ENCODE measurements around the gene EFNA4. TPM values are rescaled to one million over a fixed set of nuclear protein-coding genes. Genes with fewer than 3 reads are reported as not detected.
A peak's percentile ranks its signal among the peaks of the same experiment; 100 is the strongest.

EFNA4 gene
- total and polyA plus RNA-seq, 3 experiments from 2014 or later, result 3.0 to 3.7 (median 3.4) TPM

DNA sequence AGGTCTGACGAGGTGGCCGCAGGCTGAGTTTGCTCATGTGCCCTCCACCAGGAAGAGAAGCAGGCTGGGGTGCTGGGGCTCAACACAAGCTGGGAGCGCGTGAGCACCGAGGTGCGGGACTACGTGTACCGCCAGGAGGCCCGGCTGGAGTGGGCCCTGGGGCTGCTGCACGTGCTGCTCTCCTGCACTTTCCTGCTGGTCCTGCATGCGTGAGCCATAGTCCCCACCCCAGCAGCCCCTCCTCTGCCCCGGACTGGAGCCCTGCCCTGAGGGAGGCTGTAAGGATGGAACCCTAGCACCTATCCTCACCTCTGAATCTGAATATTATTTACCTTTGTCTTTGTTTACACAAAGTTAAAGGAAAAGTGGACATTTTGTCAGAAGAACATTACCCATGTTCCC is 20.2 kb upstream of the EFNA4 start:
- H3K27me3 Mint-ChIP-seq, result peaks cover 3 to 16% of the 10 kb centered on the region in 2 donors
- Histone ChIP-seq H3K4me1 (ENCODE audit: insufficient read depth, low read length) (no peaks in the 10 kb centered on the region), H3K36me3 (ENCODE audit: insufficient read depth, low read length) (no peaks in the 10 kb centered on the region), H3K4me3 (ENCODE audit: low read length) (no peak overlapping the region), H3K27me3 (ENCODE audit: insufficient read depth, low read length, poor library complexity, severe bottlenecking) (no peaks in the 10 kb centered on the region), H3K27ac (ENCODE audit: low read depth, low read length) (no peak overlapping the region), H3K9me3 (ENCODE audit: low read length) (no peaks in the 10 kb centered on the region)
- H3K4me1 Mint-ChIP-seq, result peaks cover 0 to 5% (median 0%) of the 10 kb centered on the region in 3 donors
- POLR2A ChIA-PET, result no interaction called here
- H3K27ac Mint-ChIP-seq, result no peak overlapping the region
- DNase-seq, result no peak
- H3K4me3 Mint-ChIP-seq, result no peak overlapping the region
- H3K9me3 Mint-ChIP-seq, result no peaks in the 10 kb centered on the region
- no peaks in the 10 kb centered on the region for H3K36me3 Mint-ChIP-seq
- CTCF ChIA-PET, result interaction anchor here (0.8 to 10.2 kb wide), 13 partner anchors 10 to 484 kb away, joined by 3 to 172 read pairs (median 7); partner anchors contain the start of genes DCST1, DCST2, EFNA4 and FLAD1

DNA sequence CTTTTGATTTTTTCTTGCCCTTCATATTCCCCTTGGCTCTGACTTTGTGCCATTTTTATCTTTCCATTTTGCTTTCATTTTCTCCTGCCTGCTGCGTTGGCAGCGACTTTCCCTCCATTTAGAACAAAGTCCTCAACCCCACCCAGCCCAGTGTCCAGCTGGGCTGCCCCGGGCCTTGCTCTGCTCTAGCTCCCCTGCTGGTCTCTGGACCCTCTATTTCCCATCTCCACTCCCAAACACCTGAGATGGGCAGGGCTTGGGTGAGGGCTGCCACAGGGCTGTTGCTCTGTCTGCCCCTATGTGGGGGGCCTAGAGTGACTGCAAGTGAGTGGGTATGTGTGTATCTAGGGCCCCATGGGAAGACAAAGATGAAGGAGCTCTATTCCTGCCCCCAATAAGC is 19.7 kb upstream of the EFNA4 start:
- CTCF ChIA-PET, result interaction anchor here (0.7 to 10.2 kb wide), 20 partner anchors 11 to 484 kb away, joined by 3 to 172 read pairs (median 5); partner anchors contain the start of genes DCST1, DCST2, EFNA4 and FLAD1
- no peak overlapping the region for H3K27ac Mint-ChIP-seq

DNA sequence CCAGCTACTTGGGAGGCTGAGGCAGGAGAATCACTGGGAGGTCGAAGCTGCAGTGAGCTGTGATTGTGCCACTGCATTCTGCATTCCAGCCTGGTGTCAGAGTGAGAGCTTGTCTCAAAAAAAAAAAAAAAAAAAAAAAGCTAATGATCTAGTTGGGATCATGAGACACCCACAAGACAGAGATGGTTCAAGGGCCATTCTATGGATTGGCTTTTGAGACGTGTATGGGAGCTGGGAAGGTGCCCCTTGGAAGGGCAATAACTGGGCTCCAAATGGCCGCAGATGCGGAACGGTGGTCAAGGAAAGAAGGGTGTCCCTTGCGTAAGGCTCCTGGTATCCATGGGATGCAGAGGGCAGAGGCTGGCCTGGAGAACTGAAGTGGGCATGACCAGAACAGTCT is 19.2 kb upstream of the EFNA4 start:
- Histone ChIP-seq H3K27me3 (ENCODE audit: insufficient read depth, low read length, poor library complexity, severe bottlenecking) (no peaks in the 10 kb centered on the region), H3K4me3 (ENCODE audit: low read length) (no peak overlapping the region), H3K27ac (ENCODE audit: low read depth, low read length) (no peak overlapping the region), H3K9me3 (ENCODE audit: low read length) (no peaks in the 10 kb centered on the region), H3K36me3 (ENCODE audit: insufficient read depth, low read length) (no peaks in the 10 kb centered on the region), H3K4me1 (ENCODE audit: insufficient read depth, low read length) (no peaks in the 10 kb centered on the region)
- ChIA-PET POLR2A (interaction anchor here (0.6 to 1.3 kb wide), 2 partner anchors 33 to 41 kb away, joined by 5 to 6 read pairs; no protein-coding TSS in a partner anchor), CTCF (interaction anchor here (0.7 to 10.2 kb wide), 23 partner anchors 11 to 485 kb away, joined by 3 to 172 read pairs (median 5); partner anchors contain the start of genes DCST1, DCST2, EFNA4 and FLAD1)
- H3K27ac Mint-ChIP-seq, result no peak overlapping the region
- no peak overlapping the region for H3K4me3 Mint-ChIP-seq
- no peak for DNase-seq
- no peaks in the 10 kb centered on the region for H3K9me3 Mint-ChIP-seq
- H3K4me1 Mint-ChIP-seq, result peaks cover 0 to 5% (median 0%) of the 10 kb centered on the region in 3 donors
- H3K27me3 Mint-ChIP-seq, result peaks cover 3 to 5% of the 10 kb centered on the region in 2 donors
- no peaks in the 10 kb centered on the region for H3K36me3 Mint-ChIP-seq

More for the DNA sequence above, 19.7 kb upstream of the EFNA4 start:
- no peaks in the 10 kb centered on the region for H3K27me3 ChIP-seq (ENCODE audit: insufficient read depth, low read length, poor library complexity, severe bottlenecking)
- H3K27ac ChIP-seq (ENCODE audit: low read depth, low read length), result no peak overlapping the region
- H3K4me1 ChIP-seq (ENCODE audit: insufficient read depth, low read length), result no peaks in the 10 kb centered on the region
- H3K36me3 ChIP-seq (ENCODE audit: insufficient read depth, low read length), result no peaks in the 10 kb centered on the region
- Mint-ChIP-seq H3K4me1 (peaks cover 0 to 5% (median 0%) of the 10 kb centered on the region in 3 donors), H3K4me3 (no peak overlapping the region), H3K27me3 (peaks cover 3 to 11% of the 10 kb centered on the region in 2 donors), H3K36me3 (no peaks in the 10 kb centered on the region), H3K9me3 (no peaks in the 10 kb centered on the region)
- H3K4me3 ChIP-seq (ENCODE audit: low read length), result no peak overlapping the region
- no peaks in the 10 kb centered on the region for H3K9me3 ChIP-seq (ENCODE audit: low read length)
- POLR2A ChIA-PET, result no interaction called here
- DNase-seq, result no peak

DNA sequence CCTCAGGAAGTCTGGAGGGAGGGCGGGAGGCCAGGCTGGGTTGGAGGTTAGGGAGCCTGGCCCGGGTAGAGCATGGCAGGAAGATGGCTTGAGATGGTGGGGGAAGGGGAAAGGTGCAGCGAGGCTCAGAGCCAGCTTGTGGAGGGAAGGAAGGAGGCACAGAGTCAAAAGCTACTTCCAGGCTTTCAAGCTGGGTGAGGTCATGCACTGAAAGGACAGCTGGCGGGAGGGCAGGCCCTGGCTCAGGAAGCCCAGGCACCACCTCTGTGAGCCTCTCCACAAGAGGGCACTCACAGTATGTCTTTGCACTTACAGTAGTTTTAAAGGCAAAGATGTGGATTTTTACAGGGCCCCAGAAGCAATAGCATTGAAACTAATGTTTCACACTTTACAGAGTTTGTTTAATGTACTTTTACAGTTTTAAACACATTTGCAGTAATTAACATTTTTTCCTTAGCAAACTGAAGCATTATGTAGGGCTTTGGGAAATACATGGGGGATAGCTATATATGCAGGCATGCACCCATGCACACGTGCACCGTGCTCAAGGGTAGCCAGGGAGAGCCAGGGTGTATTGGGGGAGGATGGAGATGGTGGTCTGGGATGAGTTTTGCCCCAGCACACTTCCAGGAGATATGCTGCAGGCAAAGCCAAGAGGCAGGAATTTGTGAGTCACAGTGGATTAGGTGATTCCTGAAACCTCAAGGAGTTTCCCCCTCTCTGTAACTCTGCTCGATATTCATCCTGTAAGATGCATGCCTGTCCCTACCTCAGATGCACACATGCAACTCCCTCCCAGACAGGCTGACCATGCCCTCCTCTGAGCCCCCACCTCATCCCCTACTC is 18.5 kb upstream of the EFNA4 start:
- no peaks in the 10 kb centered on the region for H3K36me3 Mint-ChIP-seq
- H3K27ac ChIP-seq (ENCODE audit: low read depth, low read length), result no peak overlapping the region
- H3K4me3 ChIP-seq (ENCODE audit: low read length), result no peak overlapping the region
- H3K4me1 ChIP-seq (ENCODE audit: insufficient read depth, low read length), result peaks cover under 1% of the 10 kb centered on the region
- H3K4me1 Mint-ChIP-seq, result peaks cover 5 to 11% (median 5%) of the 10 kb centered on the region in 3 donors
- no peaks in the 10 kb centered on the region for H3K9me3 ChIP-seq (ENCODE audit: low read length)
- POLR2A ChIA-PET, result interaction anchor here (0.6 to 1.3 kb wide), 2 partner anchors 34 to 40 kb away, joined by 5 to 6 read pairs; no protein-coding TSS in a partner anchor
- no peaks in the 10 kb centered on the region for H3K36me3 ChIP-seq (ENCODE audit: insufficient read depth, low read length)
- H3K4me3 Mint-ChIP-seq, result peak overlapping the region in 1 of 7 donors; percentile 49
- no peaks in the 10 kb centered on the region for H3K9me3 Mint-ChIP-seq
- no peaks in the 10 kb centered on the region for H3K27me3 ChIP-seq (ENCODE audit: insufficient read depth, low read length, poor library complexity, severe bottlenecking)
- CTCF ChIA-PET, result interaction anchor here (0.8 to 10.2 kb wide), 23 partner anchors 12 to 485 kb away, joined by 3 to 172 read pairs (median 6); partner anchors contain the start of genes DCST1, DCST2, EFNA4 and FLAD1
- DNase-seq, result peak; percentile 34 to 75 (median 57)
- no peak overlapping the region for H3K27ac Mint-ChIP-seq
- H3K27me3 Mint-ChIP-seq, result peaks cover 3 to 4% of the 10 kb centered on the region in 2 donors

DNA sequence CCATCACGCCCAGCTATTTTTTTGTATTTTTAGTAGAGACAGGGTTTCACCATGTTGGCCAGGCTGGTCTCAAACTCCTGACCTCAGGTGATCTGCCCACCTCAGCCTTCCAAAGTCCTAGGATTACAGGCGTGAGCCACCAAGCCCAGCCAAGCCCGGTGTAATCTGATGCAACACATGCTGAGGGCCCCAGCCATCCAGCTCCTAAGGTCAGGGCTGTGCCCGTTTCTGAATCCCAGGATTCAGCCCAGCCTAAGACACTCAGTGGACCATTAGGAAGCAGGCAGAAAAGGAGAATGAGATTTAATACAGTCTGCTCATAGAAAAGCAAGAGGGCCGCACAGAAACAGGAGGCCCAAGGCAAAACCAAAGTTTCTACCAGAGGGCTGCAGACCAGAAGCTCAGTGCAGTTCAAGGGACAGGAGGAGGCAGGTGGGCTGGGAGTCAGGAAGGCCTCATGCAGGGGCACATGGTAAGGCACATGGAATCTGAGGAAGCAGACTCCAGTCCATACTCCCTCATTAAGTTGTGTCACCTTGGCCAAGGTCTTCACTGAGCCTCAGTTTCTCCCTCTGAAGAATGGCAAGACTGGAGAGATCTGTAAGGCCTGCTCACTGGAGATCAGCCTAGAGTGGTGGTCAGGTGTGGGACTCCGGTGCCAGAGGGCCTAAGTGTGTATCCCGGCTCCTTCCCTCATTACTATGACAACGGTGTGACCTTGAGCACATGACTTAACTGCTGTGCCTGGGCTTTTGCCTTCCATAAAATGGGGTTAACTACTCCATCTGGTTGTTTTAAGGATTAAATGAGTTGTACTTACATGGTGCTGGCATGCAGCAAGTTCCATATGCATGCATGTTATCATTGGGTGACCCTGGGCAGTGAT is 14.8 kb upstream of the EFNA4 start:
- ChIA-PET POLR2A (interaction anchor here (0.7 kb wide), 1 partner anchor 18 kb away, joined by 3 read pairs; no protein-coding TSS in a partner anchor), CTCF (interaction anchor here (0.8 to 10.2 kb wide), 7 partner anchors 8 to 49 kb away, joined by 3 to 172 read pairs (median 4); partner anchors contain the start of gene EFNA4)
- H3K27me3 Mint-ChIP-seq, result peaks cover 0 to 3% of the 10 kb centered on the region in 2 donors

DNA sequence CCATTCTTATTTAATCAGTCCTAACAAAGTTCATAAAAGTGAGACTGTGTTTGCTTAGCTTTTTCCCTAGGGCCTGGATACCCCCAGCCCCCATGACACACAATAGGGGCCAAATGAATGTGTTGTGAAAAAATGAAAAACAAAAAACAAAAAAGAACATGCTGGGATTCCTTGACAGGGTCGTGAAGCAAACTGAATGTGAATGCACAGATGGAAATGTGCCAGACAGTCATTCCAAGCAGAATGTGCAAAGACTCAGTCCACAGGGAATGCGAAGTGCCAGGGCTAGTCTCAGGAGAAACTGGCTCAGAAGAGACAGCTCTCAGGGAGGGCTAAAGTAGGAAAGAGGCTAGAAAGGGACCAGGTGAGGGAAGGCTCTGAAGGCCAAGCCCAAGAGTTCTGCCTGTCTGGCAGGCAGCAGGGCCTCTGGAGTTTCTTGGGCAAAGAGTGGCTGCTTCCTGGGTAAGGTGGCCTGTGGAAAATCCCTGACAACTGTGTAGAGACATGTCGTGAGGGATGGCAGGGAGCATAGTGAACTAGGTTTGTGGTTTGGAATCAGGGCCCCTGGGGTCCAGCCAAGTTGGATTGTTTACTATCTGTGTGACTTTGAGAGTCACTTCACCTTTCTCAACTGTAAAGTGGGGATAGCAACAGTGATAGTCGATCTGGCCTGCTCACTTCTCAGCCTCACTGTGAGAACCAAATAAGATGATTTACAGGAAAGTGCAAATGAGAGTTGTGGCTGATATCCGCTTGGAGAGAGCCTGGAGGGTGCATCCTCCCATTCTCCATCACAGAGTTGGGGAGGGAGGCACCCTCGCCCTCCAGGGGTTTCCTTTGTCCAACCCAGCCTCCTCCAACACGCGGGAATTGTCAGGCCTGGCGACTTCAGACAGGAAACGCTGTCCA is 13.6 kb upstream of the EFNA4 start:
- peak overlapping the region; percentile 46 for H3K27ac ChIP-seq (ENCODE audit: low read depth, low read length)
- H3K27ac Mint-ChIP-seq, result peak overlapping the region in 6 of 8 donors; percentile 22 to 70 (median 56)
- POLR2A ChIA-PET, result interaction anchor here (0.5 kb wide), 1 partner anchor 18 kb away, joined by 5 read pairs; no protein-coding TSS in a partner anchor
- H3K4me1 Mint-ChIP-seq, result peaks cover 23 to 33% (median 26%) of the 10 kb centered on the region in 3 donors
- H3K4me1 ChIP-seq (ENCODE audit: insufficient read depth, low read length), result peaks cover 21% of the 10 kb centered on the region
- H3K27me3 Mint-ChIP-seq, result peaks cover 0 to 1% of the 10 kb centered on the region in 2 donors
- H3K36me3 Mint-ChIP-seq, result peaks cover 0 to 1% (median 0%) of the 10 kb centered on the region in 3 donors
- DNase-seq, result no peak
- H3K36me3 ChIP-seq (ENCODE audit: insufficient read depth, low read length), result no peaks in the 10 kb centered on the region
- CTCF ChIA-PET, result interaction anchor here (0.8 to 10.2 kb wide), 14 partner anchors 9 to 144 kb away, joined by 3 to 172 read pairs (median 7); partner anchors contain the start of genes EFNA4 and KRTCAP2
- no peaks in the 10 kb centered on the region for H3K9me3 Mint-ChIP-seq
- no peaks in the 10 kb centered on the region for H3K27me3 ChIP-seq (ENCODE audit: insufficient read depth, low read length, poor library complexity, severe bottlenecking)
- peak overlapping the region; percentile 60 for H3K4me3 ChIP-seq (ENCODE audit: low read length)
- H3K9me3 ChIP-seq (ENCODE audit: low read length), result no peaks in the 10 kb centered on the region
- H3K4me3 Mint-ChIP-seq, result peak overlapping the region; percentile 79 to 90 (median 85)

More for the DNA sequence above, 14.8 kb upstream of the EFNA4 start:
- H3K9me3 Mint-ChIP-seq, result no peaks in the 10 kb centered on the region
- peak overlapping the region in 3 of 8 donors; percentile 17 to 26 (median 24) for H3K27ac Mint-ChIP-seq
- peaks cover 23 to 33% (median 29%) of the 10 kb centered on the region in 3 donors for H3K4me1 Mint-ChIP-seq
- peak overlapping the region in 3 of 7 donors; percentile 49 to 88 (median 79) for H3K4me3 Mint-ChIP-seq
- peaks cover 0 to 1% (median 0%) of the 10 kb centered on the region in 3 donors for H3K36me3 Mint-ChIP-seq
- peaks cover 21% of the 10 kb centered on the region for H3K4me1 ChIP-seq (ENCODE audit: insufficient read depth, low read length)
- no peak for DNase-seq
- no peak overlapping the region for H3K4me3 ChIP-seq (ENCODE audit: low read length)
- H3K36me3 ChIP-seq (ENCODE audit: insufficient read depth, low read length), result no peaks in the 10 kb centered on the region
- H3K9me3 ChIP-seq (ENCODE audit: low read length), result no peaks in the 10 kb centered on the region
- H3K27ac ChIP-seq (ENCODE audit: low read depth, low read length), result no peak overlapping the region
- no peaks in the 10 kb centered on the region for H3K27me3 ChIP-seq (ENCODE audit: insufficient read depth, low read length, poor library complexity, severe bottlenecking)

Data from CD8-positive, alpha-beta memory T cell (primary cell).